Tongue (tissue), 2 donors: ENCODE results near the gene BCL6B. TPM values are rescaled to one million over a fixed set of nuclear protein-coding genes. Genes with fewer than 3 reads are reported as not detected.
"Not testable (repeated sequence)": the region's sequence is repeated elsewhere in the genome, so short reads cannot be mapped to it uniquely, and the experiment has no call there.

Experiments
- DNase-seq: peaks from one replicate; pipeline ENCODE4 v3.0.0-alpha.2; 2015
- total RNA-seq: library from RNA; depleted of rRNA; stranded (reverse); fragments of >200 nt; gene quantifications from one replicate; pipeline ENCODE4 v1.2.3, GENCODE V29; 2014

Gene BCL6B
- 14.9 TPM for total RNA-seq

GRCh38 chr17:7022781-7023571, at the start of gene BCL6B:
Gene BCL6B (plus strand): TSS chr17:7023050. CDS start chr17:7023672, 622 bp downstream.
- DNase-seq = no peak

GRCh38 chr17:6979440-6979839, 43.4 kb upstream of the BCL6B start:
- DNase-seq = not testable (repeated sequence)

GRCh38 chr17:6981426-6981825, 41.4 kb upstream of the BCL6B start:
- DNase-seq = no peak

GRCh38 chr17:6985266-6985665, 37.6 kb upstream of the BCL6B start:
- DNase-seq = no peak

- DNase-seq = no peak
These were observed 36.2 kb upstream of the BCL6B start for GRCh38 chr17:6986676-6987075.

- no peak for DNase-seq
These were observed 33.1 kb upstream of the BCL6B start for GRCh38 chr17:6989779-6990178.

- not testable (repeated sequence) for DNase-seq
These were observed 29.2 kb upstream of the BCL6B start for GRCh38 chr17:6993613-6994056.

- DNase-seq = no peak
These were observed 28.7 kb upstream of the BCL6B start for GRCh38 chr17:6994118-6994598.

- no peak for DNase-seq
These were observed 28.1 kb upstream of the BCL6B start for GRCh38 chr17:6994666-6995256.

- DNase-seq = peak; percentile 46
These were observed 27.2 kb upstream of the BCL6B start, which contains the start of gene ALOX12 for GRCh38 chr17:6995500-6996255. Gene ALOX12 (plus strand): TSS chr17:6996049. CDS start chr17:6996118, 69 bp downstream.

- DNase-seq = no peak
These were observed 26.4 kb upstream of the BCL6B start for GRCh38 chr17:6996256-6997011.

- no peak for DNase-seq
These were observed 25.7 kb upstream of the BCL6B start for GRCh38 chr17:6997171-6997570.

GRCh38 chr17:6998855-6999508, 23.9 kb upstream of the BCL6B start:
- DNase-seq = no peak

GRCh38 chr17:7001318-7001961, 21.4 kb upstream of the BCL6B start:
- DNase-seq = no peak

- no peak for DNase-seq
These were observed 20.4 kb upstream of the BCL6B start for GRCh38 chr17:7002288-7003047.

- DNase-seq = no peak
These were observed 19.1 kb upstream of the BCL6B start for GRCh38 chr17:7003745-7004144.

GRCh38 chr17:7004398-7005253, 18.2 kb upstream of the BCL6B start:
- DNase-seq = peak; percentile 84

- DNase-seq = no peak
These were observed 17.1 kb upstream of the BCL6B start for GRCh38 chr17:7005716-7006115.

- DNase-seq = no peak
These were observed 15.7 kb upstream of the BCL6B start for GRCh38 chr17:7007143-7007542.
